ENCODE data around the gene RAC3.

Gene RAC3

GRCh38 chr17:81994593-81995462 is 36.6 kb upstream of the RAC3 start:
- Histone ChIP-seq H3K36me3 (ENCODE audit: control insufficient read depth, insufficient read depth, low read length) (no peaks in the 10 kb centered on the region), H3K9ac (ENCODE audit: low read length) (no peak overlapping the region), H3K27me3 (ENCODE audit: control insufficient read depth, insufficient read depth, low read length) (no peaks in the 10 kb centered on the region), H3K9me3 (ENCODE audit: control insufficient read depth, low read length) (no peaks in the 10 kb centered on the region), H3K4me1 (ENCODE audit: control insufficient read depth, insufficient read depth, low read length) (peaks cover 41% of the 10 kb centered on the region), H3K4me3 (ENCODE audit: low read length) (no peak overlapping the region)

- Histone ChIP-seq H3K4me1 (ENCODE audit: control insufficient read depth, insufficient read depth, low read length) (peaks cover 46% of the 10 kb centered on the region), H3K36me3 (ENCODE audit: control insufficient read depth, insufficient read depth, low read length) (no peaks in the 10 kb centered on the region)
These were observed 35.8 kb upstream of the RAC3 start for GRCh38 chr17:81995463-81996231.

GRCh38 chr17:81996232-81996756 is 35.2 kb upstream of the RAC3 start:
- H3K4me3 ChIP-seq (ENCODE audit: low read length) = no peak overlapping the region
- H3K36me3 ChIP-seq (ENCODE audit: control insufficient read depth, insufficient read depth, low read length) = no peaks in the 10 kb centered on the region
- no peaks in the 10 kb centered on the region for H3K27me3 ChIP-seq (ENCODE audit: control insufficient read depth, insufficient read depth, low read length)
- peaks cover 45% of the 10 kb centered on the region for H3K4me1 ChIP-seq (ENCODE audit: control insufficient read depth, insufficient read depth, low read length)
- H3K9ac ChIP-seq (ENCODE audit: low read length) = no peak overlapping the region
- no peaks in the 10 kb centered on the region for H3K9me3 ChIP-seq (ENCODE audit: control insufficient read depth, low read length)

More at GRCh38 chr17:81995463-81996231, 35.8 kb upstream of the RAC3 start:
- Histone ChIP-seq H3K27me3 (ENCODE audit: control insufficient read depth, insufficient read depth, low read length) (no peaks in the 10 kb centered on the region), H3K9ac (ENCODE audit: low read length) (no peak overlapping the region), H3K9me3 (ENCODE audit: control insufficient read depth, low read length) (no peaks in the 10 kb centered on the region), H3K4me3 (ENCODE audit: low read length) (no peak overlapping the region)

GRCh38 chr17:81996757-81997441 is 34.6 kb upstream of the RAC3 start:
- Histone ChIP-seq H3K27me3 (ENCODE audit: control insufficient read depth, insufficient read depth, low read length) (no peaks in the 10 kb centered on the region), H3K4me1 (ENCODE audit: control insufficient read depth, insufficient read depth, low read length) (peaks cover 40% of the 10 kb centered on the region), H3K4me3 (ENCODE audit: low read length) (no peak overlapping the region), H3K9me3 (ENCODE audit: control insufficient read depth, low read length) (no peaks in the 10 kb centered on the region), H3K9ac (ENCODE audit: low read length) (no peak overlapping the region), H3K36me3 (ENCODE audit: control insufficient read depth, insufficient read depth, low read length) (no peaks in the 10 kb centered on the region)

GRCh38 chr17:81998212-81998611 is 33.3 kb upstream of the RAC3 start:
- Histone ChIP-seq H3K9ac (ENCODE audit: low read length) (no peak overlapping the region), H3K27me3 (ENCODE audit: control insufficient read depth, insufficient read depth, low read length) (no peaks in the 10 kb centered on the region), H3K9me3 (ENCODE audit: control insufficient read depth, low read length) (no peaks in the 10 kb centered on the region), H3K4me1 (ENCODE audit: control insufficient read depth, insufficient read depth, low read length) (peaks cover 28% of the 10 kb centered on the region), H3K36me3 (ENCODE audit: control insufficient read depth, insufficient read depth, low read length) (no peaks in the 10 kb centered on the region), H3K4me3 (ENCODE audit: low read length) (no peak overlapping the region)

- H3K4me3 ChIP-seq (ENCODE audit: low read length) = no peak overlapping the region
- H3K9ac ChIP-seq (ENCODE audit: low read length) = no peak overlapping the region
- H3K9me3 ChIP-seq (ENCODE audit: control insufficient read depth, low read length) = no peaks in the 10 kb centered on the region
- H3K27me3 ChIP-seq (ENCODE audit: control insufficient read depth, insufficient read depth, low read length) = no peaks in the 10 kb centered on the region
- H3K4me1 ChIP-seq (ENCODE audit: control insufficient read depth, insufficient read depth, low read length) = peaks cover 32% of the 10 kb centered on the region
- H3K36me3 ChIP-seq (ENCODE audit: control insufficient read depth, insufficient read depth, low read length) = no peaks in the 10 kb centered on the region
These were observed 32.6 kb upstream of the RAC3 start for GRCh38 chr17:81998691-81999438.

GRCh38 chr17:81999587-81999975 is 31.9 kb upstream of the RAC3 start:
- no peak overlapping the region for H3K9ac ChIP-seq (ENCODE audit: low read length)
- H3K27me3 ChIP-seq (ENCODE audit: control insufficient read depth, insufficient read depth, low read length) = no peaks in the 10 kb centered on the region
- H3K9me3 ChIP-seq (ENCODE audit: control insufficient read depth, low read length) = no peaks in the 10 kb centered on the region
- H3K36me3 ChIP-seq (ENCODE audit: control insufficient read depth, insufficient read depth, low read length) = no peaks in the 10 kb centered on the region
- no peak overlapping the region for H3K4me3 ChIP-seq (ENCODE audit: low read length)
- peaks cover 25% of the 10 kb centered on the region for H3K4me1 ChIP-seq (ENCODE audit: control insufficient read depth, insufficient read depth, low read length)

GRCh38 chr17:81999976-82000802 is 31.3 kb upstream of the RAC3 start:
- no peaks in the 10 kb centered on the region for H3K36me3 ChIP-seq (ENCODE audit: control insufficient read depth, insufficient read depth, low read length)
- no peaks in the 10 kb centered on the region for H3K27me3 ChIP-seq (ENCODE audit: control insufficient read depth, insufficient read depth, low read length)
- H3K9ac ChIP-seq (ENCODE audit: low read length) = no peak overlapping the region
- no peaks in the 10 kb centered on the region for H3K9me3 ChIP-seq (ENCODE audit: control insufficient read depth, low read length)
- peaks cover 18% of the 10 kb centered on the region for H3K4me1 ChIP-seq (ENCODE audit: control insufficient read depth, insufficient read depth, low read length)
- H3K4me3 ChIP-seq (ENCODE audit: low read length) = no peak overlapping the region

GRCh38 chr17:82000803-82001570 is 30.5 kb upstream of the RAC3 start:
- H3K27me3 ChIP-seq (ENCODE audit: control insufficient read depth, insufficient read depth, low read length) = no peaks in the 10 kb centered on the region
- H3K9me3 ChIP-seq (ENCODE audit: control insufficient read depth, low read length) = no peaks in the 10 kb centered on the region
- no peak overlapping the region for H3K4me3 ChIP-seq (ENCODE audit: low read length)
- peaks cover 17% of the 10 kb centered on the region for H3K4me1 ChIP-seq (ENCODE audit: control insufficient read depth, insufficient read depth, low read length)
- H3K36me3 ChIP-seq (ENCODE audit: control insufficient read depth, insufficient read depth, low read length) = no peaks in the 10 kb centered on the region
- H3K9ac ChIP-seq (ENCODE audit: low read length) = no peak overlapping the region

GRCh38 chr17:82001571-82002056 is 29.9 kb upstream of the RAC3 start:
- Histone ChIP-seq H3K9ac (ENCODE audit: low read length) (no peak overlapping the region), H3K27me3 (ENCODE audit: control insufficient read depth, insufficient read depth, low read length) (no peaks in the 10 kb centered on the region), H3K4me1 (ENCODE audit: control insufficient read depth, insufficient read depth, low read length) (peaks cover 17% of the 10 kb centered on the region), H3K36me3 (ENCODE audit: control insufficient read depth, insufficient read depth, low read length) (no peaks in the 10 kb centered on the region), H3K9me3 (ENCODE audit: control insufficient read depth, low read length) (no peaks in the 10 kb centered on the region), H3K4me3 (ENCODE audit: low read length) (no peak overlapping the region)
